Effector memory CD8-positive, alpha-beta T cell (primary cell): ENCODE results near the gene DNAJC19.
A peak's percentile ranks its signal among the peaks of the same experiment; 100 is the strongest.
"Not testable (repeated sequence)": the region's sequence is repeated elsewhere in the genome, so short reads cannot be mapped to it uniquely, and the experiment has no call there.

Experiments
- ATAC-seq: fragments of 150-1000 bp; cut with Tn5 transposase; replicated peaks from 2 replicates; pipeline ENCODE4 v1.10.0; 2021; ENCODE audit warnings: mild to moderate bottlenecking, moderate library complexity
- DNase-seq, 3 experiments: peaks; one replicate each; pipeline ENCODE4 v3.0.0; 2021
- H3K27ac Mint-ChIP-seq, 2 donors: one replicate each; pipeline ENCODE4 v1.8.0; 2022; ENCODE audit warnings: mild to moderate bottlenecking in 2 of 2, mixed read lengths in 2 of 2, moderate library complexity in 2 of 2
- H3K27me3 Mint-ChIP-seq, 2 donors: one replicate each; pipeline ENCODE4 v1.8.0; 2022; ENCODE audit warnings: mixed read lengths in 2 of 2
- H3K36me3 Mint-ChIP-seq: one replicate; pipeline ENCODE4 v1.8.0; 2022; ENCODE audit warnings: mild to moderate bottlenecking, moderate library complexity, mixed read lengths; ENCODE audit not compliant: insufficient read depth
- H3K4me1 Mint-ChIP-seq, 2 donors: one replicate each; pipeline ENCODE4 v1.8.0; 2022; ENCODE audit warnings: low read depth in 2 of 2, mixed read lengths in 2 of 2
- H3K4me3 Mint-ChIP-seq, 2 donors: one replicate each; pipeline ENCODE4 v1.8.0; 2022; ENCODE audit warnings: mild to moderate bottlenecking in 2 of 2, mixed read lengths in 2 of 2, moderate library complexity in 2 of 2
- H3K9me3 Mint-ChIP-seq, 2 donors: one replicate each; pipeline ENCODE4 v1.8.0; 2022; ENCODE audit warnings: mixed read lengths in 2 of 2
- total RNA-seq, 9 experiments: gene quantifications; one replicate each; lab custom pipeline; 2026; lab: John Stamatoyannopoulos, UW

DNAJC19 gene
- 14.1 to 35.5 (median 29.9) reads per million in 9 experiments for total RNA-seq

DNA sequence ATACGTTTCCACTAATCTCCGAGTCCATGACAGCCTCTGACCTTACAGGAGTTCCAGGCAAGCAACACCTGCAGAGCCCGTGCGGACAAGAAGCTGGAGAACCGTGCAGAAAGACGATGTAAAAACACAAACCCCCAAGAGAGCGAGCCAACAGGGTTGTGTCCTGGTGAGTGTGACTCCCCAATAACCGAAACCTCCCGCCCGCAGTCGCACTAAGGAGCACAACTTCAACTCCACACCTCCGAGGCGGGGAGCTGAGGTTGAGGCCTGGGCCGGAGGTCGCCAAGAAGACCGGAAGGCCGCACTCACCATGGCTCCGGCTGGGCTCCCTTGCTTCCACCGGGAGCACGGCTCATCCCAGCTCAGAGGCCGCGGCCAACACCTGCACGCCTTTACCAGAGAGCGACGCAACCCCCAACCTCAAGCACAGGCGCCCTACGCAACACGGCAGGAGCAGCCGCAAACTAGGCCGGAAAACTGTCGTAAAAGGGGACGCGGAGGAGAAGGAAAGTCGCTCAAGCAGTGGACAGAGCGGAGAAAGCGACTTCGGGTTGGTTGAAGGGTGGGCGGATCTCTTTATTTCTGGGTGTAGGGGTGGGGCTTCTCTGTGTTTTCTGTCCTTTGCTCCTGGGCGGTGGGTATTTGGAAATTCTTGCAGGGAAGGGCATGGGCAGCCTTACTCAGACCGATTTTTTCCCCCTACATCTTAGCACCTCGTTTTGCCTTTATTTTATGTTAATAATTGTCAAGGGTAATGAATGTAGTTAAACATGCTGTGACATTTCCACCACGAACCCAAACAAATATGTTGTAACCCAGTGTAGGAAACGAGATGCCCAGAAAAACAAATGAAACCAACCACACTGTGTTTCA is at the start of gene DNAJC19:
Gene DNAJC19 (minus strand): TSS at position 446 of the 873 bp plus-strand sequence. CDS start 134 bp downstream, at position 312.
- H3K4me3 Mint-ChIP-seq = peak within 1 kb of the TSS; percentile 93 to 95
- H3K9me3 Mint-ChIP-seq = no peaks in the 10 kb centered on the region
- ATAC-seq (peak; percentile 93), DNase-seq (peak; percentile 85 to 90 (median 89))
- peaks cover 0 to 6% of the 10 kb centered on the region in 2 donors for H3K27me3 Mint-ChIP-seq
- H3K36me3 Mint-ChIP-seq = peaks cover 34% of the 10 kb centered on the region
- peak within 1 kb of the TSS; percentile 94 to 96 for H3K27ac Mint-ChIP-seq
- peaks cover 9 to 24% of the 10 kb centered on the region in 2 donors for H3K4me1 Mint-ChIP-seq

DNA sequence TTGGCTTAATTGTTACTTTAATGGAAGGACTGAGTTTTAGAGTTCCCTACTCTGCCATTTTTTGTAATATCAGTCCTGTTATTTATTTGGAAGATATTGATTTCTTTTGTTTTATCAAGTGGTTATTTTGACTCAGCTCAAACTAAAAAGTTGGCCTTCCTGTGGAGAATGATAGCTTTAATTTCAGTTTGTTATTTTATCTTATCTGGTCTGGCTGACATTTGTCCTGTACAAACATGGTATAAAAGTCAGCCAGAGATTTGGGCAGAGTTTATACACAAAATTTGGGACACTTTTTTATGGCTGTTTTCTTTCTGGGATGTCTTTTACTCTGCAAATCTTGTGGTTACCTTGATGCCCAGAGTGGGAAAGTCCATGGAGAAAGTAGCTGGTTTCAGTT is 41.4 kb upstream of the DNAJC19 start:
- Mint-ChIP-seq H3K4me1 (no peaks in the 10 kb centered on the region), H3K27ac (no peak overlapping the region), H3K9me3 (no peaks in the 10 kb centered on the region), H3K36me3 (no peaks in the 10 kb centered on the region), H3K4me3 (no peak overlapping the region), H3K27me3 (no peaks in the 10 kb centered on the region)
- ATAC-seq = no peak
- DNase-seq = no peak

DNA sequence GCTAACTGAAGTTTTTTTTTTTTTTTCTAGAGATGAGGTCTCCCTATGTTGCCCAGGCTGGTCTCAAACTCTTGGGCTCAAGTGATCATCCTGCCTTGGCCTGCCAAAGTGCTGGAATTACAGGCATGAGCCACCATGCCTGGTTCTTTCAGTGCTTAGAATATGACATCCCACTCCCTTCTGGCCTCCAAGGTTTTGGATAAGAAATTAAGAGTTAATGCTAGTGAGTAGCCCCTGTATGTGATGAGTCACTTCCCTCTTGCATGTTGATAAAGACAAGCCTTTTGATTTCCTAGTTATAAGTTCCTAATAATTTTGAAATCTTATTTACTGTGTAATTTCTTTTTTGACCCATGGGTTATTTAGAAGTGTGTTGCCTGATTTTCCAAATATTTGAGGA is 35.7 kb upstream of the DNAJC19 start:
- H3K9me3 Mint-ChIP-seq = no peaks in the 10 kb centered on the region
- H3K36me3 Mint-ChIP-seq = peaks cover 6% of the 10 kb centered on the region
- H3K4me1 Mint-ChIP-seq = no peaks in the 10 kb centered on the region
- no peak overlapping the region for H3K4me3 Mint-ChIP-seq
- no peaks in the 10 kb centered on the region for H3K27me3 Mint-ChIP-seq
- ATAC-seq = no peak
- no peak for DNase-seq
- no peak overlapping the region for H3K27ac Mint-ChIP-seq

DNA sequence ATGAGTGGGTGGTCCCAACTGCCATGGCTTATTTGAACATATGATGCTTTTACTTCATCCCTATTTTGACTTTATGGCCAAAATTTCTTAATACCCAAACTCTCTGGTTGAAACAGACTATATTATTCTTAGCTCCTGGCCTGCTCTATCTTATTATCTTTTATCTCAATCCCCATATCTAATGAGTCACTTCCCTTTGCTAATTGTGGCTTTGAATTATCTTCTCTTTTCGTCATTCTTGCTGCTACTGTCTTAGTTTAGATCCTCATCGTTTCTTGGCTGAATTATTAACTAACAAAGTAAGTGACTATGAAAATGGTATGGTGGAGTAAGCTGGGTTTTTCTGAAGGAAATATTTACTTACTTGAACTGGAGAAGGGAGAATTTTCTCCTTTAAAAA is 28.2 kb upstream of the DNAJC19 start:
- Mint-ChIP-seq H3K36me3 (peaks cover 6% of the 10 kb centered on the region), H3K9me3 (no peaks in the 10 kb centered on the region), H3K4me3 (no peak overlapping the region), H3K27me3 (peaks cover 30 to 44% of the 10 kb centered on the region in 2 donors), H3K27ac (no peak overlapping the region), H3K4me1 (no peaks in the 10 kb centered on the region)
- ATAC-seq (no peak), DNase-seq (no peak)

DNA sequence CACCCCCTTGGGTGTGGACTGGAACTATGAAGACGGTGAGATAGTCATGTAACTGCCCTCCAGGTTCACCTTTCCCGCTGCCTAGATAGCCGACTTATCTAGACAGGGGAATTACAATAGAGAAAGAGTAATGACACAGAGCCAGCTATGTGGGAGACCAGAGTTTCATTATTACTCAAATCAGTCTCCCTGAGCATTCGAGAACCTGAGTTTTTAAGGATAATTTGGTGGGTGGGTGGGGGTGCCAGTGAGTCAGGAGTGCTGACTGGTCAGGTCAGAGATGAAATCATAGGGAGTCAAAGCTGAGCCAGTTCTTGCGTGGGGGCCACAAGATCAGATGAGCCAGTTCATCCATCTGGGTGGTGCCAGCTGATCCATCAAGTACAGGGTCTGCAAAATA is 19.7 kb upstream of the DNAJC19 start:
- no peak for DNase-seq
- Mint-ChIP-seq H3K9me3 (peaks cover 0 to 2% of the 10 kb centered on the region in 2 donors), H3K4me1 (no peaks in the 10 kb centered on the region), H3K27me3 (peaks cover 21 to 22% of the 10 kb centered on the region in 2 donors), H3K36me3 (no peaks in the 10 kb centered on the region), H3K4me3 (no peak overlapping the region), H3K27ac (no peak overlapping the region)
- no peak for ATAC-seq

DNA sequence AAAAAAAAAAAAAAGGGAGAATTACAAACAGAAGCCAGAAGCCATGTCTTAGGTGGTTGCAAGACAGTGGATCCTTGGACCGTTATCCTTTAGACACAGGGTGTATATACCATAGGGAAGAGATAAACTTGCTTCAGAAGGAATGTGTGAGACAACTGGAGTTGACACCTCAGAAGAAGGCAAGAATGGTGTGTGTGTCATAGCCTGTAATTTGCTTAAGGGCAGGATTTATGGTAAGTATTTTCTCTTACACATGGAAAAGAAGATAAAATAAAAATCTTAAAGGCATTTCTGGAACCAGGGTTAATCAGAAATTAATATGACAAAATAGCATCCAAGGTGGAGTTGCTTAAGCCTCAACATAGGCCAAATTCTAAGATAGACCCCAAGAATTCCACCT is 19.3 kb upstream of the DNAJC19 start:
- DNase-seq = no peak
- Mint-ChIP-seq H3K9me3 (peaks cover 0 to 2% of the 10 kb centered on the region in 2 donors), H3K36me3 (no peaks in the 10 kb centered on the region), H3K27me3 (peaks cover 19% of the 10 kb centered on the region in 2 donors), H3K4me3 (no peak overlapping the region), H3K27ac (no peak overlapping the region), H3K4me1 (no peaks in the 10 kb centered on the region)
- ATAC-seq = no peak

DNA sequence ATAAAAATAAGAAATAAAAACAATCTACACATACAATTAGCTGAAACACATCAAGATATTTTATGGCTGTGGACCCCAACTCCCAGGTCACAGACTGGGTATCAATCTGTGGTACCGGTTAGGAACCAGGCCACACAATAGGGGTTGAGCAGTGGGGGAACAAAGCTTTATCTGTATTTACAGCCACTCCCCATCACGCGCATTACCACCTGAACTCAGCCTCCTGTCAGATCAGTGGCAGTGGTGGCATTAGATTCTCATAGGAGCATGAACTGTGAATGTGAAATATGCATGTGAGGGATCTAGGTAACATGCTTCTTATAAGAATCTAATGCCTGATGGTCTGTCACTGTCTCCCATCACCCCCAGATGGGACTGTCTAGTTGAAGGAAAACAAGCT is 17.7 kb upstream of the DNAJC19 start:
- ATAC-seq = no peak
- Mint-ChIP-seq H3K36me3 (no peaks in the 10 kb centered on the region), H3K27ac (no peak overlapping the region), H3K27me3 (peaks cover 19 to 24% of the 10 kb centered on the region in 2 donors), H3K9me3 (peaks cover 2 to 3% of the 10 kb centered on the region in 2 donors), H3K4me1 (no peaks in the 10 kb centered on the region), H3K4me3 (no peak overlapping the region)
- no peak for DNase-seq

DNA sequence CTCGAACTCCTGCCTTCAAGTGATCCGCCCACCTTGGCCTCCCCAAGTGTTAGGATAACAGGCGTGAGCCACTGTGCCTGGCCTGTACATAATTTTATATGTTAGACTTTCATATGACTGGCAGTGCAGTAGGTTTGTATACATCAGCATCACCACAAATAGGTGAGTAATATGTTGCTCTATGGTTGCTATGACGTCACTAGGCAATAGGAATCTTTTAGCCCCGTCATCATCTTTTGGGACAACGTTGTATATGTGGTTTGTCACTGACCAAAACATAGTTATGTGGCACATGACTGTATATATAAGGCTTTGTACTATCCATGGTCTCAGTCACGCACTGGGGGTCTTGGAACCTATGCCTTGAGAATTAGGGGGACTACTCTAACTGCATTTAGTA is 17.0 kb upstream of the DNAJC19 start:
- Mint-ChIP-seq H3K27me3 (peaks cover 12 to 26% of the 10 kb centered on the region in 2 donors), H3K4me1 (no peaks in the 10 kb centered on the region), H3K4me3 (no peak overlapping the region), H3K36me3 (no peaks in the 10 kb centered on the region), H3K27ac (no peak overlapping the region), H3K9me3 (peaks cover 4 to 10% of the 10 kb centered on the region in 2 donors)
- ATAC-seq (no peak), DNase-seq (no peak)

DNA sequence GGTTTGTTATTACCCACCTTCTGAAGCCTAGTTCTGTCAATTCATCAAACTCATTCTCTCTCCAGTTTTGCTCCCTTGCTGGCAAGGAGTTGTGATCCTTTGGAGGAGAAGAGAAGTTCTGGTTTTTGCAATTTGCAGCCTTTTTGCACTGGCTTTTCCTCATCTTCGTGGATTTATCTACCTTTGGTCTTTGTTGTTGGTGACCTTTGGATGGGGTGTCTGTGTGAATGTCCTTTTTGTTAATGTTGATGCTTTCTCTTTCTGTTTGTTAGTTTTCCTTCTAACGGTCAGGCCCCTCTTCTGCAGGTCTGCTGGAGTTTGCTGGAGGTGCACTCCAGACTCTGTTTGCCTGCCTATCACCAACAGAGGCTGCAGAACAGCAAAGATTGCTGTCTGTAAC is 13.9 kb upstream of the DNAJC19 start:
- DNase-seq, H3K4me3 Mint-ChIP-seq, H3K4me1 Mint-ChIP-seq, H3K27ac Mint-ChIP-seq, ATAC-seq, H3K36me3 Mint-ChIP-seq: not testable (repeated sequence)
- Mint-ChIP-seq H3K27me3 (peaks cover 28 to 51% of the 10 kb centered on the region in 2 donors), H3K9me3 (peaks cover 12 to 16% of the 10 kb centered on the region in 2 donors)

DNA sequence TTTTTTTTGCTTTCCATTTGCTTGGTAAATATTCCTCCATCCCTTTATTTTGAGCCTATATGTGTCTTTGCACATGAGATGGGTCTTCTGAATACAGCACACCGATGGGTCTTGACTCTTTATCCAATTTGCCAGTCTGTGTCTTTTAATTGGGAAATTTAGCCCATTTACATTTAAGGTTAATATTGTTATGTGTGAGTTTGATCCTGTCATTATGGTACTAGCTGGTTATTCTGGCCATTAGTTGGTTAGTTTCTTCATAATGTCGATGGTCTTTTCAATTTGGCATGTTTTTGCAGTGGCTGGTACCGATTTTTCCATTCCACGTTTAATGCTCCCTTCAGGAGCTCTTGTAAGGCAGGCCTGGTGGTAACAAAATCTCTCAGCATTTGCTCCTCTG is 12.8 kb upstream of the DNAJC19 start:
- not testable (repeated sequence) for H3K27ac Mint-ChIP-seq, ATAC-seq, H3K4me3 Mint-ChIP-seq, DNase-seq, H3K36me3 Mint-ChIP-seq, H3K4me1 Mint-ChIP-seq
- H3K27me3 Mint-ChIP-seq = peaks cover 28 to 47% of the 10 kb centered on the region in 2 donors
- H3K9me3 Mint-ChIP-seq = peaks cover 12 to 16% of the 10 kb centered on the region in 2 donors

DNA sequence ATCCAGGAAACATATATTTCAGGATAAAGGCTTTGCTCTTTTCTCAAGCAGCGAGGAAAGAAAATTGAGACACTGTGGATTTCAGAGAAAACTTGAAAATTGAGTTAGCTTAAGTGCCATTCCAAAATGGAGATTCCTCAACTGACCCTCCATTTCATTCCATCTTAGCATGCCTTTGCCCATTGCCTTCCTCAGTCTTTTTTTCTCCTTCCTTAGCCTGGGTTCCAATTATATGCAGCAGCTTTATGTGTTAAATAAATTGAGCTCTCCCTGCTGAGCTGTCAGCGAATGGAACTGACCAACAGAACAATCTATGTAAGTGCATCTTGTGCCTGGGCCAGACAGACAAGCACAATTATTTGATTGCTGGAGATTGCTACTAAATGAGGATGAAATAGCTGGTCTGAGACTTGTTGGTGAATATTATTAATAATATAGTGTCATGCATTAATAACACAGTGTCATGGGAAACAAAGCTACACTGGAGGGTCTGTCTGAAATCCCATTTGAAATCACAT is 6.9 kb upstream of the DNAJC19 start:
- Mint-ChIP-seq H3K9me3 (peaks cover 5 to 8% of the 10 kb centered on the region in 2 donors), H3K27me3 (peaks cover 18 to 33% of the 10 kb centered on the region in 2 donors), H3K36me3 (peaks cover 4% of the 10 kb centered on the region), H3K4me3 (no peak overlapping the region), H3K4me1 (peaks cover under 1% of the 10 kb centered on the region in 2 donors), H3K27ac (no peak overlapping the region)
- ATAC-seq (no peak), DNase-seq (no peak)

DNA sequence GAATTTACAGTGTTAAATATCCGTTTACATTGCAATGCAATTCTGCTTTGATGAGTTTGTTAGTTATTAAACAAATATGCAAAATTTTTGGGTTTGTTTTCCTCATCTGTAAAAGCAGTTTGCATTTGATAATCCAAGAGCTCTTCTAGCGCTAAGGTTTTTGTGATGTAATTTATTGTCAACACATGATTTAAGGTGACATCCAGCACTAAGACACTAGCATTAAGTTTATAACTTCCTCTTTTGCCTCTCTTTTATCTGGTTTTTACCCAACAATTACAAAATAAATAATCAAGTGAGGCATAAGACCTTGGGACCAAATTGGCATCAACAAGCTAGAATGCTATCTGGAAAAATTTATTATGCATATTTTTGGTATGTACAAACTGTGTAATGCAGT is 969 bp upstream of the DNAJC19 start:
- Mint-ChIP-seq H3K9me3 (no peaks in the 10 kb centered on the region), H3K36me3 (peaks cover 28% of the 10 kb centered on the region), H3K4me3 (peak overlapping the region; percentile 93 to 95), H3K27me3 (peaks cover 0 to 6% of the 10 kb centered on the region in 2 donors), H3K4me1 (peaks cover 9 to 24% of the 10 kb centered on the region in 2 donors), H3K27ac (peak overlapping the region; percentile 94 to 96)
- no peak for ATAC-seq
- no peak for DNase-seq

DNA sequence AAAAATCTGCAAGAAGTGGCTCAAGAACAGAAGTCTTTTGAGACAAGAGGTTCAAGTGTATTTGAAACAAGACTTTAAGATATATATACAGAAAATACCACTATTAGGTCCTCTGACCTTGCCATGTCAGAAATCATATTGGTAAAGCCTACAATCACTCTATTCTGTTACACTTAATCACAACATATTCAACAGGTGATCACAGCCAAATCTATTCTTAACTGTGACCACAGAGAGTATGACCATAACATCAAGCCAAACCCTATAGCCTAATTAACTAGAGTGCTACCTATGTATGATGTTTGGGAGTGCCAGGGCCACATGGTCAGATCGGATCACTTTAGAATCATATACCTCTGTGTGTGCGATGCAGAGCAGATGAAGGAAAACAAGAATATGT is 2.2 kb downstream of the DNAJC19 start:
- peak overlapping the region in 1 of 2 donors; percentile 52 for H3K4me3 Mint-ChIP-seq
- peaks cover 38% of the 10 kb centered on the region for H3K36me3 Mint-ChIP-seq
- peak overlapping the region in 1 of 2 donors; percentile 94 for H3K27ac Mint-ChIP-seq
- H3K27me3 Mint-ChIP-seq = no peaks in the 10 kb centered on the region
- no peak for ATAC-seq
- peaks cover 9 to 29% of the 10 kb centered on the region in 2 donors for H3K4me1 Mint-ChIP-seq
- H3K9me3 Mint-ChIP-seq = no peaks in the 10 kb centered on the region
- no peak for DNase-seq

DNA sequence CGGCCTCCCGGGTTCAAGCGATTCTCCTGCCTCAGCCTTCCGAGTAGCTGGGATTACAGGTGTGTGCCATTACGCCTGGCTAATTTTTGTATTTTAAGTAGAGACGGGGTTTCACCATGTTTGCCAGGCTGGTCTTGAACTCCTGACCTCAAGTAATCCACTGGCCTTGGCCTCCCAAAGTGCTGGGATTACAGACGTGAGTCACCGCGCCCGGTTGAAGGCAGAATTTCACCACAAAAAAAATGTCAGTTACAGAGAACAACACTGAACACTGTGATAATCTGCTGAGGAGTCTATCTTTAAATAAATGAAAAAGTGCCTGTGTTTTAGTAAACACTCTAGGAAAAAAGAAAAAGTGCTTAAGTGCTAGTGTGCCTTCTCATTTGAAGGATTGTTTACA is 3.2 kb downstream of the DNAJC19 start:
- H3K9me3 Mint-ChIP-seq, DNase-seq, H3K4me3 Mint-ChIP-seq, ATAC-seq, H3K27me3 Mint-ChIP-seq: not testable (repeated sequence)
- peaks cover 38% of the 10 kb centered on the region for H3K36me3 Mint-ChIP-seq
- peaks cover 8 to 27% of the 10 kb centered on the region in 2 donors for H3K4me1 Mint-ChIP-seq
- H3K27ac Mint-ChIP-seq = peak overlapping the region in 1 of 2 donors; percentile 94
